GM10248 (cell line): ENCODE data around the gene SRCIN1.

Experiments used
- CTCF ChIA-PET: fragments of 300-600 bp; sonication (Branson Sonifier 250); formaldehyde crosslinking; extraction: SDS; loops from one replicate; lab custom pipeline; 2021; ENCODE audit warnings: antibody characterized with exemption; lab: Yijun Ruan, JAX
- POLR2A ChIA-PET: fragments of 350-650 bp; sonication (Branson Sonifier 250); formaldehyde crosslinking; extraction: SDS; loops from one replicate; lab custom pipeline; 2020; ENCODE audit warnings: antibody characterized with exemption; lab: Yijun Ruan, JAX
- DNase-seq: peaks from one replicate; pipeline ENCODE4 v3.0.0; 2012; ENCODE audit errors: extremely low spot score
- TF ChIP-seq, protein P1 (sequence below): IDR thresholded peaks from 2 replicates; pipeline ENCODE4 v1.5.1; 2012; ENCODE audit warnings: mild to moderate bottlenecking, low read depth; ENCODE audit errors: extremely low read depth, missing control alignments, control extremely low read depth

The SRCIN1 gene

DNA sequence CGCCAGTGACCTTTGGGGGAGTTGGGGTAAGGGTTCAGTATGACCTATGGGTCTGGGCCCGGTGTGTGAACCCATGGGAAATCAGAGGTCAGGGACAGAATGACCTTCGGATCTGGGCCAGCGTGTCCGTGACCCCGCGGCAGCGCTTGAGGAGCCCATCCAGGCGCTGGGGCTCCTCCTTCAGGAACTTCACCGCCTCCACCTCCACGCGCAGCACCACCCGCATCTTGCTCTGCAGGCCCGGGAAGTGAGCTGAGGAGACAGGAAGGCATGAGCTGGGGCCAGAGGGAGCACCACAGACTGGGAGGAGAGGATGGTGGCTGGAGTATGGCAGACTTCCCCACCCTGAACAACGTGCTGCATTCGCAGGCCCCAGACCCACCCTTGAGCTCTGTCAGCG lies 53.4 kb downstream of the SRCIN1 start:
- DNase-seq: no peak
- ChIA-PET POLR2A (no interaction called here), CTCF (interaction anchor here (1.4 to 15.6 kb wide), 3 partner anchors 8 to 109 kb away, joined by 4 to 416 read pairs (median 35); no protein-coding TSS in a partner anchor)
- TF ChIP-seq, protein P1, sequence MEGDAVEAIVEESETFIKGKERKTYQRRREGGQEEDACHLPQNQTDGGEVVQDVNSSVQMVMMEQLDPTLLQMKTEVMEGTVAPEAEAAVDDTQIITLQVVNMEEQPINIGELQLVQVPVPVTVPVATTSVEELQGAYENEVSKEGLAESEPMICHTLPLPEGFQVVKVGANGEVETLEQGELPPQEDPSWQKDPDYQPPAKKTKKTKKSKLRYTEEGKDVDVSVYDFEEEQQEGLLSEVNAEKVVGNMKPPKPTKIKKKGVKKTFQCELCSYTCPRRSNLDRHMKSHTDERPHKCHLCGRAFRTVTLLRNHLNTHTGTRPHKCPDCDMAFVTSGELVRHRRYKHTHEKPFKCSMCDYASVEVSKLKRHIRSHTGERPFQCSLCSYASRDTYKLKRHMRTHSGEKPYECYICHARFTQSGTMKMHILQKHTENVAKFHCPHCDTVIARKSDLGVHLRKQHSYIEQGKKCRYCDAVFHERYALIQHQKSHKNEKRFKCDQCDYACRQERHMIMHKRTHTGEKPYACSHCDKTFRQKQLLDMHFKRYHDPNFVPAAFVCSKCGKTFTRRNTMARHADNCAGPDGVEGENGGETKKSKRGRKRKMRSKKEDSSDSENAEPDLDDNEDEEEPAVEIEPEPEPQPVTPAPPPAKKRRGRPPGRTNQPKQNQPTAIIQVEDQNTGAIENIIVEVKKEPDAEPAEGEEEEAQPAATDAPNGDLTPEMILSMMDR: no peak

DNA sequence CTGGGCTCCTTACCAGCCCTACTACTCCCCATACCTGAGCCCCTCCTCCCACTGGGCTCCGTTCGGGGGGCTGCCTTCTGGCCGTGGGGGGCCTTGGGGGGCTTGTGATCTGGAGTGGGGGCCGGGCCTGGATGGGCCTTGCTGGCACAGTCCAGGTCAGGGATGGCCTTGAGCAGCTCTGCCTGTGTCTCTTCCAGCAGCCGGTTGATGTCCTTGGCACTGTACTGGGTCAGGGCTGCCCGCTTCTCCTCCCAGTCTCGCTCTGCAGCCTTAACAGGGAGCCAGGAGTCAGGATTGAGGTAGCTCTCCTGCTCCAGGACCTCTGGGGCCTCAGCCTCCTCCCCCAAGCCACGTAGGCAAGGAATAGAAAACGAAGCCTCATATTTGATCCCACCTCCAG lies 54.6 kb downstream of the SRCIN1 start:
- DNase-seq: no peak
- ChIA-PET POLR2A (no interaction called here), CTCF (interaction anchor here (0.7 to 15.6 kb wide), 2 partner anchors 11 to 110 kb away, joined by 3 to 416 read pairs; no protein-coding TSS in a partner anchor)
- TF ChIP-seq, protein P1: no peak

DNA sequence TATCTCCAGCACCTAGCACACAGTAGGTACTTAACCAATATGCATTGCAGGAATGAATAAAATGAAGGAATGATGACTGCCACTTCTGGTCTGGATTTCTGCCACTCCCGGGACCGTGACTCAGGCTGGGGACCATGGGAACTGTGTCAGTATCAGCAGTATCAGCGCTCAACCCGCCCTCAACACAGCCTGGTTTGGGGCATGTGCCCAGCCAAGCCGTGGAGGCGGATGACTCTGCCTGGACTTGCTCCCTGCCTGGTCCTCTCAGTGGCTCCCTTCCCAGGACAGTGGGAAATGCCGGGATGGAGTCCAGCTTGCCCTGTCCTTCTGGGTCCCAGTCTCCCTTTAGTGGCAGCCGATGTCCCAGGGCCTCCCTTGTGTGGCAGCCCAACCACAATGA lies 55.1 kb downstream of the SRCIN1 start:
- POLR2A ChIA-PET: no interaction called here
- no peak for DNase-seq
- CTCF ChIA-PET: interaction anchor here (11.1 to 15.6 kb wide), 2 partner anchors 8 to 110 kb away, joined by 77 to 416 read pairs; no protein-coding TSS in a partner anchor
- TF ChIP-seq, protein P1: no peak

DNA sequence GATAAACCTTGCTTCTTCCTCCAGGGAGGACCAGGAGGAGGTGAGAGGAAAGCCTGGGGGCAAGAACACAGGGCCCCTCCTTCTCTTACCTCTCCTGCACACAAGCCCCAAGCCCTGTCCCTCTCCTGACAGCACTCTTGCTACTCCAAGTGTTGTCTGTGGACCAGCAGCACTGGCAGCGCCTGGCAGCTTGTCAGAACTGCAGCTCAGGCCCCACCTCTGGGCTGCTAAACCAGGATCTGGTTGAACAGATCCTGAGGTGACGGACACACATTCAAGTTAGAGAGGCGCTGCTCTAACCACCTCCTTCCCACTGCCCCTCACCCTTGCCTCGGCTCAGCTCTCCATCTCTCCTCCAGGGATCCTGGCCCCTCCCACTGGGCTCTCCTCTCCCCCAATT lies 56.5 kb downstream of the SRCIN1 start:
- CTCF ChIA-PET: interaction anchor here (1.0 to 15.6 kb wide), 4 partner anchors 9 to 112 kb away, joined by 3 to 416 read pairs (median 40); no protein-coding TSS in a partner anchor

DNA sequence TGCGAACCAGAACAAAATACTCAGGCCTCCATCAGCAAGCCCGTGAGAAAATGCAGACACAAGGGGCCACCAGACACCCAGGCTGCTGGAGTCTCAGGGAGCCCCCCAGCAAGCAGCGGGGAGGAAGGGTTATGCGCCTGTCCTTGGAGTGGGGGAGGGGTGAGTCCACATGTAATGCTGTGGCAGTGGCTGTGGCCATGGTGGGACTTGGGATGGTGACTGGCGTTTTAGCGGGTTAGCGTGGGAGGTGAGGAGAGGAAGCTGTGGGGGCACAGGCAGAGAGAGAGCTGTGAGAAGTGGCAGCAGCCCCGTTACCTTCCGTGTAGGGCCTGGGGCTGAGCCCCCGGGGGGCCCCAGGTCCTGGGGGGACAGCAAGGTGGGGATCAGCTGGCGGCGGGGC lies 58.3 kb downstream of the SRCIN1 start:
- CTCF ChIA-PET: interaction anchor here (1.6 to 15.6 kb wide), 4 partner anchors 9 to 113 kb away, joined by 4 to 416 read pairs (median 40); no protein-coding TSS in a partner anchor
- TF ChIP-seq, protein P1: no peak
- no peak for DNase-seq
- POLR2A ChIA-PET: no interaction called here

More for the DNA sequence above, 56.5 kb downstream of the SRCIN1 start:
- DNase-seq: no peak
- POLR2A ChIA-PET: no interaction called here
- TF ChIP-seq, protein P1: no peak

- POLR2A ChIA-PET: no interaction called here
Measured at GRCh38 chr17:38546396-38546795, 59.4 kb downstream of the SRCIN1 start.

More at GRCh38 chr17:38546396-38546795, 59.4 kb downstream of the SRCIN1 start:
- no peak for DNase-seq
- TF ChIP-seq, protein P1: no peak
- CTCF ChIA-PET: interaction anchor here (1.3 to 15.6 kb wide), 4 partner anchors 9 to 115 kb away, joined by 4 to 416 read pairs (median 42); no protein-coding TSS in a partner anchor
